Breast epithelium (tissue), 4 donors: ENCODE results near the gene TRIM32. TPM values are rescaled to one million over a fixed set of nuclear protein-coding genes. Genes with fewer than 3 reads are reported as not detected.

Source experiments
- DNase-seq, 2 donors: peaks; one replicate each; pipeline ENCODE4 v3.0.0-alpha.2; 2019; ENCODE audit warnings: low spot score in 2 of 2
- H3K27ac ChIP-seq, 2 donors: fragments of 200-600 bp; sonication (generic) in 1 of 2; one replicate each; pipeline ENCODE4 v1.5.1; 2016 to 2019; ENCODE audit warnings: mild to moderate bottlenecking in 1 of 2
- H3K27me3 ChIP-seq, 2 donors: fragments of 200-600 bp; sonication (generic) in 1 of 2; one replicate each; pipeline versions ENCODE4 v1.5.1 to v1.6.0; 2017 to 2019; ENCODE audit warnings: control low read depth in 1 of 2, mild to moderate bottlenecking in 1 of 2
- H3K36me3 ChIP-seq: fragments of 200-600 bp; one replicate; pipeline ENCODE4 v1.5.1; 2019
- H3K4me1 ChIP-seq, 2 donors: fragments of 200-600 bp; sonication (generic); one replicate each; pipeline ENCODE4 v1.5.1; 2016 to 2019; ENCODE audit warnings: control low read depth in 1 of 2
- H3K4me3 ChIP-seq, 3 donors: fragments of 200-600 bp; sonication (generic); 1 replicate in 2 of 3; 2 replicates in 1 of 3; pipeline ENCODE4 v1.5.1; 2016 to 2019; ENCODE audit warnings: mild to moderate bottlenecking in 3 of 3, moderate library complexity in 2 of 3
- H3K9me3 ChIP-seq, 2 donors: fragments of 200-600 bp; sonication (generic) in 1 of 2; one replicate each; pipeline ENCODE4 v1.5.1; 2016 to 2019; ENCODE audit warnings: control low read depth in 1 of 2
- POLR2A ChIP-seq: fragments of 450-650 bp; IDR thresholded peaks from one replicate; pipeline ENCODE4 v1.6.1; 2016; ENCODE audit warnings: antibody characterized with exemption, mild to moderate bottlenecking, moderate library complexity
- POLR2AphosphoS5 ChIP-seq, 3 donors: sonication (generic); formaldehyde crosslinking; IDR thresholded peaks; one replicate each; pipeline ENCODE4 v1.6.1; 2017; ENCODE audit warnings: antibody characterized with exemption in 3 of 3
- intact Hi-C: fragments of 100-400 bp; cut with DNase I; formaldehyde crosslinking; loops from one replicate; pipeline ENCODE4 v1.15.1; 2023; ENCODE audit warnings: low total_unique reads
- total RNA-seq, 3 donors: library from RNA; depleted of rRNA; stranded (reverse); fragments of >200 nt; gene quantifications; one replicate each; pipeline ENCODE4 v1.1.0, GENCODE V29; 2016
- TF ChIP-seq, protein P1 (sequence below), 3 donors: fragments of 450-650 bp; IDR thresholded peaks; one replicate each; pipeline ENCODE4 v1.5.1; 2016 to 2017; ENCODE audit warnings: antibody characterized with exemption in 3 of 3, mild to moderate bottlenecking in 3 of 3, moderate library complexity in 3 of 3

The TRIM32 gene
- total RNA-seq, 3 donors from 2014 or later, result 18.7 to 20.2 (median 19.0) TPM

DNA sequence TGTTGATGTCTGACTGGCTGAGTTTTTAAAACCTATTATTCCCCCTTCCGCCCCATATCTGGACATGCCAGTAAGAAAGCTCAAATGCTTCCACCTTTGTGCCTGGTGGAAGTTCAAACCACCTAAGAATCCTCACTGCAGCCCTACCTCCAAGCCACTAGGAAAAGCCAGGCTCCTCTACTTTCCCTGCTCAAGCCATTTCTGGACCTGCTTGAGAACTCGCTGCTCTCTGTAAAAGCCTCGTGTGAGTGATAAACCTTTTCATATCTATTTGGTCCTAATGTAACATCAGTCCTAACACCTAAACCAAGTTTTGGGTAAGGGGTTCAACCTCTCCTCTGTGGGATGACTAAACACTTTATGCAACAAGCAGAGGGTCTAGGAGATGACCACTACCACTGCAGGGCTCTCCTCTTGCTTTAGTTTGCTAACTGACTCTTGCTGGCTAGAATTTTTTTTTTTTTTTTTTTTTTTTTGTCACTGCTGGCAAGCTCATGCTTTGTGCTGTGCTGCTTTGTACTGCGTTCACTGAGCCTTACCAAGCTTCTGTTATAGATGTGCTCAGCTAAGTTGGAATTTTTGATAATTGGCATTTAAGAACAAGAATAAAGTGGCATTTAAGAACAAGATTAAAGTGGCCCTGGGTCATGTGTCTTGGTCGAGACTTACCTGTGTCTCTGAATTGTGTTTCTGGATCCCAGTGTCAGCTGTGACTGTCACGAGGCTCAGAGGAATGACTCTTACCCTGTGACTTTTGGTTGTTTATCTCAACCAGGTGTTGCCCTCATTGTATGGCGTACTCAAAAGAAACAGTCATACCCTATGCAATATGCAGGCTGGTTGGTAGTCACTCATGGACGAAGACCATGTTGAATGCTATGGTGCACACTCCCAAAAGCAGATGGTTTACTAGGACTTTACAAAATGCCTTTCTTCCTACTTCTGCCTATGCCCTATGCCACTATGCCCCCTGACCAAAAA, 19.5 kb downstream of the TRIM32 start:
- Histone ChIP-seq H3K27me3 (no peaks in the 10 kb centered on the region), H3K27ac (no peak overlapping the region), H3K4me1 (no peaks in the 10 kb centered on the region), H3K36me3 (no peaks in the 10 kb centered on the region), H3K4me3 (no peak overlapping the region), H3K9me3 (no peaks in the 10 kb centered on the region)
- TF ChIP-seq, protein P1, sequence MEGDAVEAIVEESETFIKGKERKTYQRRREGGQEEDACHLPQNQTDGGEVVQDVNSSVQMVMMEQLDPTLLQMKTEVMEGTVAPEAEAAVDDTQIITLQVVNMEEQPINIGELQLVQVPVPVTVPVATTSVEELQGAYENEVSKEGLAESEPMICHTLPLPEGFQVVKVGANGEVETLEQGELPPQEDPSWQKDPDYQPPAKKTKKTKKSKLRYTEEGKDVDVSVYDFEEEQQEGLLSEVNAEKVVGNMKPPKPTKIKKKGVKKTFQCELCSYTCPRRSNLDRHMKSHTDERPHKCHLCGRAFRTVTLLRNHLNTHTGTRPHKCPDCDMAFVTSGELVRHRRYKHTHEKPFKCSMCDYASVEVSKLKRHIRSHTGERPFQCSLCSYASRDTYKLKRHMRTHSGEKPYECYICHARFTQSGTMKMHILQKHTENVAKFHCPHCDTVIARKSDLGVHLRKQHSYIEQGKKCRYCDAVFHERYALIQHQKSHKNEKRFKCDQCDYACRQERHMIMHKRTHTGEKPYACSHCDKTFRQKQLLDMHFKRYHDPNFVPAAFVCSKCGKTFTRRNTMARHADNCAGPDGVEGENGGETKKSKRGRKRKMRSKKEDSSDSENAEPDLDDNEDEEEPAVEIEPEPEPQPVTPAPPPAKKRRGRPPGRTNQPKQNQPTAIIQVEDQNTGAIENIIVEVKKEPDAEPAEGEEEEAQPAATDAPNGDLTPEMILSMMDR (IDR thresholded peaks at IDR 0.05), result no peak
- TF ChIP-seq POLR2AphosphoS5 (IDR thresholded peaks at IDR 0.05), result no peak
- TF ChIP-seq POLR2A, result no peak
- DNase-seq, result no peak
- intact Hi-C loops, result no loop called here

- TF ChIP-seq POLR2AphosphoS5 (IDR thresholded peaks at IDR 0.05) (no peak), POLR2A (no peak)
- TF ChIP-seq, protein P1 (IDR thresholded peaks at IDR 0.05), result no peak
- Histone ChIP-seq H3K4me3 (no peak overlapping the region), H3K4me1 (no peaks in the 10 kb centered on the region), H3K9me3 (no peaks in the 10 kb centered on the region), H3K27ac (no peak overlapping the region), H3K27me3 (no peaks in the 10 kb centered on the region), H3K36me3 (no peaks in the 10 kb centered on the region)
- intact Hi-C loops, result no loop called here
- DNase-seq, result no peak
Observed at GRCh38 chr9:116712781-116713180, 25.7 kb downstream of the TRIM32 start.

DNA sequence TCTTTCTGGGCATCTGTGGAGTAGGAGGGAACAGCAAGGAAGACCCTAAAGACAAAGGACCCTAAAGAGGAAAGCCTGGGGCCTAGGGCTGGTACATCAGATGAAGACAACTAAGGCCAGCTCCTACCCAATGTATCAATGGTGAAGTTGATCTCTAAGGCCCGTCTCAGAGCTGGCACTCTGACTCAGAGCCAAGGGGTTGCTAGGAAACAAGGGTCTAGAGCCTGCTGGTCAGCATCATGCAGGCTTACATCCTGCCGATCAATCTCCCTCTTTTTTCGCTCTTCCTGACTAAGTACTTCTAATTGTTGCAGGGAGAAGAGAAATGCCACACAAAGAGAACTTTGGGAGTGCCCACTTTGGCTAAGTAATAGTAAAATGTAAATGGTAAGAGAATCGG, 26.2 kb downstream of the TRIM32 start:
- Histone ChIP-seq H3K27ac (no peak overlapping the region), H3K27me3 (no peaks in the 10 kb centered on the region), H3K9me3 (no peaks in the 10 kb centered on the region), H3K4me3 (no peak overlapping the region), H3K36me3 (no peaks in the 10 kb centered on the region), H3K4me1 (no peaks in the 10 kb centered on the region)
- TF ChIP-seq POLR2A (no peak), POLR2AphosphoS5 (IDR thresholded peaks at IDR 0.05) (no peak)
- TF ChIP-seq, protein P1 (IDR thresholded peaks at IDR 0.05), result no peak
- intact Hi-C loops, result no loop called here
- DNase-seq, result no peak

GRCh38 chr9:116715751-116716150, 28.6 kb downstream of the TRIM32 start:
- no peaks in the 10 kb centered on the region for H3K9me3 ChIP-seq
- intact Hi-C loops, result no loop called here
- H3K4me1 ChIP-seq, result no peaks in the 10 kb centered on the region
- no peak for DNase-seq
- H3K27me3 ChIP-seq, result no peaks in the 10 kb centered on the region
- H3K36me3 ChIP-seq, result no peaks in the 10 kb centered on the region
- TF ChIP-seq, protein P1 (IDR thresholded peaks at IDR 0.05), result no peak
- no peak for TF ChIP-seq POLR2AphosphoS5 (IDR thresholded peaks at IDR 0.05)
- TF ChIP-seq POLR2A, result no peak
- H3K27ac ChIP-seq, result no peak overlapping the region
- H3K4me3 ChIP-seq, result no peak overlapping the region

GRCh38 chr9:116716438-116716837, 29.3 kb downstream of the TRIM32 start:
- Histone ChIP-seq H3K36me3 (no peaks in the 10 kb centered on the region), H3K27me3 (no peaks in the 10 kb centered on the region), H3K27ac (no peak overlapping the region), H3K9me3 (no peaks in the 10 kb centered on the region), H3K4me3 (no peak overlapping the region), H3K4me1 (no peaks in the 10 kb centered on the region)
- no peak for DNase-seq
- TF ChIP-seq POLR2AphosphoS5 (IDR thresholded peaks at IDR 0.05) (no peak), POLR2A (no peak)
- TF ChIP-seq, protein P1 (IDR thresholded peaks at IDR 0.05), result no peak
- intact Hi-C loops, result no loop called here
